HG03097 (cell line): ENCODE measurements around the gene LRRC4.

Experiments
- ATAC-seq: cut with Tn5 transposase; IDR thresholded peaks from one replicate; pipeline ENCODE4 v1.9.1; 2021; ENCODE audit not compliant: unreplicated experiment, low FRiP score

LRRC4 gene

DNA sequence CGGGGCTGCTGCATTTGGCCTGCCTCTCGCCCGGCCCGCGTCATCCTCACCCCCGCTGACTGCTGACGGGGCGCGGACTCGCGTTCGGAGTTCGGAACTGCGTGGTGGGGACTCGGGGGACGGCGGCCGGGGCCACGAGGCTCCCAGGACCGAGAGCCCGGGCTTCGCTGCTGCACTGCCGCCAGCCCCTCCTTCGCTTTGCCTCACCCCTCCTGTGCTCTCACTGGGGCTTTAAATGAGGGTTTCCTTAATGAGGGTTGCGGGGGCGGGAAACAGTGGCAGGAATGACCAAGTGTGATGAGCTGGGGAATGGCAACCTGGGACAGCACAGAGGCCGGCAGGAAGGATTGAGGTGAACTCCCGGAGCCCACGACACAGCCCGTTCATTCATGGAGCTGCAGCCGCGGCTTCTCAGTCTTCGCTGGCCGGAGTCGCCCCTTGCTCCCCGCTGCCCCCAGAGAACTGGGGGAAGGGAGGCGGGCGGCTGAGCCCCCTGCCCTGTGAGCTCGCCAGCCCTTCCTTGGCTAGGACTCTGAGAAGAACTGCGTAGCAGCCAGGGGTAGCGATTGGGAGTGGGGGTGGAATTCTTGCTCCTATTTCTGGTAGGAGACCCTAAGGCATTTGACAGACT is 1.5 kb upstream of the LRRC4 start:
- no peak for ATAC-seq

GRCh38 chr7:128031901-128032604 is 816 bp upstream of the LRRC4 start:
- peak; percentile 43 for ATAC-seq

DNA sequence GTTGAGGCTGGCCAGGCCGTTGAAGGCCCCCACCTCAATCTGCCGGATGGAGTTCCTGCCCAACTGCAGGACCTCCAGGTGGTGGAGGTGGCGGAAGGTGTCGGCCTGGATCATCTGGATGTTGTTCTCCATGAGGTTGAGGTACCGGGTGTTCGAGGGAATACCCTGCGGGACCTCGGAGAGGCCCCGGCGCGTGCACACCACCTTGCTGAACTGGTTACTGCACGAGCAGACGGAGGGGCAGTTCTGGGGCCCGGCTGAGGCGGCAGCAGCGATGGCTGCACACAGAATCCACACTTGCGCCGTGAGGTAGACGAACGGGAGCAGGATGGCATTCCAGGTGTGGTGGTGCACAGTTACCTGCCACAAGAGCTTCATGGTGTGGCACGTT is 979 bp downstream of the LRRC4 start:
- ATAC-seq, result no peak

DNA sequence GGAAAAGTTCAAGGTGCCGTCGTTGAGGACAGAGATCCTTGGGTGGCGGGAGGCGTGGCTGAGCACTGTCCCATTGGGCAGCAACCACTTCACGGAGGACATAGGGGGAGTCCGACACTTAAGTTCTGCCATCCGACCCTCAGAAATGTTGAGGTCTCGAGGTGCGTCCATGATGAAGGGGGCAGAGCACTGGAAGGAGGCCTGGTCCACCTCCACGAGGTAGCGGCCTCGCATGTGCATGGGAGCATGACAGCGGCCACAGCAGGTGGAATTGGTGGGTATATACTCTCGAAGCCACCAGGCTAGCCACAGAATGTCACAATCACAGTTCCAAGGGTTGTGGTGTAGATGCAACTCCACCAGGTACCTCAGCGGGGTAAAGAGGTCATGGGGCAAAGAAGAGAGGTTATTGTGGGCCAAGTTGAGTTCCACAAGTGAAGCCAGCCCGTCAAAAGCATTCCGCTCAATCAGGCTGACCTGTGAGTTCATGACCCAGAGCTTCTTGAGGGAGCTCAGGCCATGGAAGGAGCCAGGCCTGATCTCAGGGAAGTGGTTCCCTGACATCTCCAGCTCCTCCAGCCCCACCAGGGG is 1.7 kb downstream of the LRRC4 start:
- ATAC-seq, result no peak

DNA sequence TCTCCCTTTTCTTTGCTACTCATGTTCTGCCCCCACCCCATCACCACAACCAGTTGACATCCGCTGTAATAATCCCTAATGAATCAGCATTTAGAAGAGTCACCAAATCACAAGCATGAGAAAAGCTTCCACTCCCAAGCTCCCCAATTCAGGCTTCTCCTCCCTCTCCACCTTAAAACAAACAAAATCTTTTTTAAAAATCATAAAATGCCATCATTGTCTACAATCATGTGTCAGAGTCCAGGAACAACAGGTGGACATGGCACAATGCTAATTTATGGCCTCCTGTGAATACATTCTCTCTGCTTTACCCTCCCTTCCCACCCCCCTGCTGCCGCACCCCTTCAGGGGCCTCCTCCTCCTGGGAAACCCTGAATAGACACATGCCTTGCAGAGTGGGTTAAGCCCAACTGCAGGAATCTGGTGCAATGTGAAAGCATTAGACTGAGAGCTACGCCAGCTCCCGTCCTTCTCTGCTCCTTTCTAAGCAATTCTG is 3.7 kb downstream of the LRRC4 start:
- no peak for ATAC-seq

DNA sequence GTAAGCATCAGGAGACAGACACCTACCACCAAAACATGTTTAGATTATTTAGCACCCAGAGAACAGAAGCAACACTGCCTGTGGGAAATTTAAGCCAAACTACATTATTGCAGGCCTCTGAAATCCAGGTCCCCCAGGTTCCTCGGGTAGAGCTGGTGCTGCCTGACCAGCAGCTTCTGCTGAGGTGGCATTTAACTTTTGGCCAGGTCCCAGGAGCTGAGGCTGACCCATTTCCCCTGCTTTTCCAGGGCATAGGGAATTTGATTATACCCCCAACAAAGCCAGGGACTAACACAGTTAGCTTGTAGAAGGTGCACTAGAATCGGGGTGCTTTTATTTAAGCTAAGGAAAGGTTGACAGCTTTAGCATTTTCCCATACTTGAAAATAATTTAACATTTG is 4.7 kb downstream of the LRRC4 start:
- ATAC-seq, result no peak

GRCh38 chr7:128025819-128026218 is 5.4 kb downstream of the LRRC4 start:
- no peak for ATAC-seq

DNA sequence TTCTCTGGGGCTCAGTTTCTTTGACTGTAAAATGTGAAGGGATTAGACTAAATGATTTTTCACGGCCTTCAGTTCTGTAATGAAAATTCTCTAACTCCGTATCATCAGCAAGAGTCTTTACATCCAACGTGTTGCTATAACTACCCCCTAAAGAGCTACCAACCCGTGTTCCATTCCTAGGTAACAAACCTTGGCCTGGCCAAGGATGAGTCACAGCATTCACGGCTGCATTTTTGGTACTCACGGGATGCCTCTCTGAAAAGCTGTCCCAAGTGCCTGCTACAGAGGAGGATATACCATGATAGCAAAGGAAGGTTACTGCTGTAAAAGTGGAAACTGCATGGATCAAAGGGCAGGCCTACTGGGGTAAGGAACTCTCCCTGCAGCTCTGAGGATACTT is 5.9 kb downstream of the LRRC4 start:
- ATAC-seq, result no peak

DNA sequence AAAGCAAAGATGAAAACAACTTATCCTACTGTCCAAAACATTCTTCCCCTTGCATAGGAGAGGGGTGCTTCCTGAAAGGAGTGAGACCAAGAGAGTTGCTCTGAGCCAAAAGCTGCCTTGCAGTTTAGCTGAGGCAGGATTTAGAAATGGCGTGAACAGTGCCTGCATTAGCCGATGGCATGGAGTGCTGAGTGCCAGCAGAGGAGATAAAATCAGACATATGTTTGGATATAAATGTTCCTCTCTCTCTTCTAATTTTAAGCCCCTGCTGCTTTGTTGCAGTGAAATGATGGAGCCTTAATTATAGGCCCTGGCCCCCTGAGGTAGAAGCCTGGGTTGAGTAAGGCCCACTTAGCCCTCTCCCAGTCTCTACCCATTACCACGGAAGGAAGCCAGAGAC is 7.1 kb downstream of the LRRC4 start:
- no peak for ATAC-seq

GRCh38 chr7:128022631-128023532 is 8.4 kb downstream of the LRRC4 start:
- no peak for ATAC-seq

GRCh38 chr7:128021366-128021765 is 9.9 kb downstream of the LRRC4 start:
- no peak for ATAC-seq

DNA sequence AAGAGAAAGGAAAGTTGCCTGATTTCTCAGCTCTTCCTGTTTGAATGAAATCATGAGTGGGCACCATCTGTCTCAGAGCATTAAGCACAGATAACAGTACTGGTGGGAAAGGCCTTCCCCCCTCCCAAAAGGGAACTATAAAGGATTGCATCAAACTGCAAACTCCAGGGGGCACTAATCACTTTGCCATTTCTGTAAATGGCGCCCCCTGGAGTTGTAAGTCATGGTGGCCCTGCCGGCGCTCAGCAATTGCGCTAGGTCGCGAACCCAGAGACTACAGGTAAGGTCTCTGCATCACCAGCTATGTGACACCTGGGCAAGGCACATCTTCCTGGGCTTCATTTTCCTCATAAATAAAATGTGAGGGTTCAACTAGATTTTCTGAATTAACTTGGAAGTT is 11.1 kb downstream of the LRRC4 start:
- ATAC-seq, result no peak

DNA sequence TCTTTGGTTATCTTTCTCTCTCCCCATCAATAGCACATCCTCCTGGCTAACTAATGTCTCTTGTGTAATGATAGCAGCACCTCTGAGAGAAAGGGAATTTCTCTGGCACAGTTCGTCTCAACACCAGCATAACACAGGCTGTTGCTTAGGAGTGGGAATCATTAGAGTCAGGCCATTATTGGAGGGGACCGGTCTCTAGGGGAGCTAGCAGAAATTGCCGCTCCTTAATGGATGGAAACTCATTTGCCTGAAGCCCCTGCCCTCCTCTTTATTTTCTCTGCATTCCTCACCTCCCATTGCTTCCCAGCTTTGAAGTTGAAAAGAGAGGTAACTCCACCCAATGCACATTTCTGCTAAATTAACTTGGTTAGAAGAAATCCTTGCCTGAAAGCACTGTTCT is 11.9 kb downstream of the LRRC4 start:
- ATAC-seq, result no peak

DNA sequence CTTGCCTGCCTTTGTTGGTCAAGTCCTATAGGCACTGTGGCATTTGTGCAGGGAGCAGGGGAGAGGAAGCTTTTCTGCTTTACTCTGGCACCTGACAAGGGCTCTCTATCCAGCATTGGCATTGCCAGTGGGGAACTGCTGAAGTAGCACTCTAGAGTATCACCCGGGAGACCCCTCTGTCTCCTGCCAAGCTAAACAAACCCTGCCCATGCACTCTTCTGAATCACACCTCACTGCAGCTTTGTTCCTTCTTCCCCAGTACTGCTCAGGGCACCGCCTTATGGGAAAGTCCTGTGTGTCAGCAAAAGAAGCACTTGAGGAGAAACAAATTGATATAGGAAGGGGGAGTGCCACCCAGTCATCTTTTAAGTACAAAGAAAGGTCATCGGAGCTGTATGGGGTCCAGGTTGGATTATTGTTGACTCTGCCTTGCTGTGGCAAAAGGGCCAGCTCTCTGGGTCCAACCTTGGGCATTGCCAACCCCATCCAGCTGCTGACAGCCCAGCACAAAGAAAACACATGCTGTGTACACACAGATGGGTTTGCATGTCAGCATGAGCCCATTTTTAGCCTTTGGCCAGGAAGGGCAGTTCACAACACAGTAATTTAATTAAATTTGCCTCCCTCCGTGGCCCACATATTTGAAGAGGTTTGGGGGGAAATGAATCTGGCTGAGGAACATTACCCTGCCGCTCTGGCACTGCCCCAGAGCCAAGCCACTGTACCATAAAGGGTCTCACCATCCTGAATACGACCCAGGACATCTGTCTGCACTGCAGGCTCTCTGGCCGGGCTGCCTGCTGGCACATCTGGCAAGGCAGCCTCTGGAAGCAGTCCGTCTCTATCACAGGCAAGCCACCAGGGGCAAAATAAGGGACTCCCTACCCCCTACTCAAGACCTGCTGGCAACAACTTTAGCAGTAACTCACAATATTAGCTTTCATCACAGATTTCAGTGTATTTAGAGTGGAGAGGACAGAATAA is 13.1 kb downstream of the LRRC4 start:
- ATAC-seq, result no peak

DNA sequence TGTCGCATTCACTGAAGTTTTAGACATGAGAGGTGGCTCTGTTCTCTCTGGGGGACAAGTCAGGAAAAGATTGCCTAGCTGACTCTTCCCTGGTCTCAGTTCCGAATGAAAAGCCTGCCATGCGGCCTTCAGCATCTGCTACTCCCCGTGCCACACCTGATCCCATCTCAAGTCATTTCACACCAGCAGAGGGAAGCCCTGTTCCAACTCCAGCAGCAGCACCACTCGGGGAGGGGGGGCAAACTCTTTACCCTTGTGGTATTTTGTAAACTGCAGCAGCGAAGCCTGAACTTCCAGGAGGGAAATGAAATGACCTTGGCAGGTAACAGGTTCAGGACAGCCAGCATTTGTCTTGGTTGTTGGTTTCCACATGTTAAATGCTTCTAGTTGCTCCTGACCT is 13.8 kb downstream of the LRRC4 start:
- no peak for ATAC-seq

GRCh38 chr7:128014811-128015210 is 16.4 kb downstream of the LRRC4 start:
- ATAC-seq, result no peak

DNA sequence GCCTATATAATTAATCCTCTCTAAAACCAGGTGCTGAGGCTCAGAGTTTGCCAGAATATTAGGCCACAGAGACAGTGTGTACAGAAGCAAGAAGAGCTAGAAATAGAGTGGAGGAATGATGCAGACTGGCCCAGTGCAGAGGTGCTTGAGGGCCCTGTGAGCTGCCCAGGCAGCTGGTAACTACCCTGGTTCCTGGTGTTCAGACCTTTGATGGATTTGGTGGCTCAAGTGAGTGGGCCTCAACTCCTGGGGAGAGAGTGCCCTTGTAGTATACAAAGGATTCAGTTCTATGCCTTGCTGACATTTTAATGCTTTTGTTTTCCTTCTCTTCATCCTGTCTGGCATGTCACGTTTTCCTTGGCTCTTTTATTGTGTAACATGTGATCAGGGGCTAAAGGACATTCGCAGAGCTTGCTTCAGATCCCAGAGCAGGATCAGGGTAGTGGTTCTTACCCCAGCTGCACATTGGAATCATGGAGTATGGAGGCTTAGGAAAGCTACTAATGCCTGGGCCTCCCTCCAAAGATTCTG is 20.0 kb downstream of the LRRC4 start:
- ATAC-seq, result no peak

DNA sequence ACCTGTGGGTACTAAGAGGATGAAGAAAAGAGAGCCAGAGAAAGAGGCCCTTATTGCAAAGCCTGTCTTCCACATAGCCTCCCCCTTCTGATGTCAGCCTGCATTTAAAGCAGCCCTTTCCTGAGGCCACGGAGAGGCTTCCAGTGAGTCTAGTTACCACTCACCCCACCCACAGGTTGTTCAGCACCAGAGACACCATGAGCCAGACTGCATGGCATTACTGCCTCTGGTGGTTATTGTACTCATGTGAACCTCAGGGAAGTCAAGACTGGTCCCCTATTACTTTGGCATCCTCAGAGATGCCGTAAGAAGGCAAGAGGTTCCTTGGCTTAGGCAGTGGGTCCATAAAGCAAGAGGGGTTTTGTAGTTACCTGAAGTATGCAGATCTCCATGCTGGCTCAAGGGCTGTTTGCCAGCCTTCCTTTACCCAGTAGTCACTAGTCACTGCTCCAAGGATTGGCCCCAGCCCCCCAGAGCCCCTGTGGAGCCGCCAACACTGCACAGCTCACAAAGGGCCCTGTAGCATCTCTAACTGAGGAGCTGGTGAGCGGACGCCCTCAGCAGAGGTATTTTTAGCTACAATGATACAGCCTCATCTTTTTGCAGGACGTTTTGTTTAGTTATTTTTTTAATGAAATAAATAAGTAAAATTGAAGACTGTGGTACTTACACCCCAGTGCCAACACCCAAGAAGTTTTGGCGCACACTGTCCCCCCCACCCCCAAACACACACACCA is 20.7 kb downstream of the LRRC4 start:
- no peak for ATAC-seq

DNA sequence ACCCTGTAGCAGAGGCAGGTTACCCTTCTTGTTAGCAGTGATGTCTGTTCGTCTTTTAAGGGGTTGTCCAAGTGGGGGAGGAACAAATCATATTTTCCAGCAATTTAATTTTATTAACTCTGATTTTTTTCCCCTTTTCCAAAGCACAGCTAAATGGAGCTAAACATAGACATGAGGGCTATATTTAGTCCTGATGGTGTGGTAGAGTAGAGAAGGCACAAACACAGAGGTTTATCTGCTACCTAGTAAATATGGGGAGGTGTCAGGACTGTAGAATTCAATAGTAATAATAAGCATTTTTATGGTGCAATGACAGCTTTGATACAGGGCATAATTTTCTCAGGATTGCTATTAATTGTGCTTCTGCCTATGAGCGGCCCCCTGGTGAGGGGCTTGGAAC is 22.5 kb downstream of the LRRC4 start:
- no peak for ATAC-seq
